ENCODE measurements around the gene MAML3.

MAML3 gene

GRCh38 chr4:139988863-139989765 is 164.9 kb downstream of the MAML3 start:
- H3K36me3 ChIP-seq (replicated peaks in 1 of 2; ENCODE audit: control insufficient read depth in 2 of 2, insufficient read depth in 2 of 2, low read length in 2 of 2), result no peaks in the 10 kb centered on the region
- no peak overlapping the region for H4K8ac ChIP-seq (ENCODE audit: low read depth, low read length)
- H3K4me3 ChIP-seq (ENCODE audit: low read length in 2 of 2), result peak overlapping the region in 1 of 2 donors; percentile 41
- no peak for DNase-seq (ENCODE audit: low spot score)
- H2BK120ac ChIP-seq (ENCODE audit: low read depth, low read length), result no peak overlapping the region
- H3K4ac ChIP-seq (ENCODE audit: low read length), result no peak overlapping the region
- no peak overlapping the region for H2AK5ac ChIP-seq (ENCODE audit: low read depth, low read length)
- H3K14ac ChIP-seq (ENCODE audit: low read length), result no peak overlapping the region
- no peak overlapping the region for H3K18ac ChIP-seq (ENCODE audit: low read length)
- H2BK12ac ChIP-seq (ENCODE audit: low read length), result no peak overlapping the region
- H3K4me1 ChIP-seq (ENCODE audit: control insufficient read depth in 2 of 2, insufficient read depth in 1 of 2, low read depth in 1 of 2, low read length in 2 of 2), result peaks cover 13 to 23% of the 10 kb centered on the region in 2 donors
- no peaks in the 10 kb centered on the region for H3K9me3 ChIP-seq (replicated peaks in 1 of 2; ENCODE audit: control insufficient read depth in 2 of 2, insufficient read depth in 1 of 2, low read depth in 1 of 2, low read length in 2 of 2)
- no peak overlapping the region for H2BK15ac ChIP-seq (ENCODE audit: low read length)
- H3K4me2 ChIP-seq (ENCODE audit: insufficient read depth, low read length, poor library complexity, severe bottlenecking), result no peak overlapping the region
- H2AFZ ChIP-seq (ENCODE audit: low read length), result no peak overlapping the region
- no peak overlapping the region for H4K91ac ChIP-seq (ENCODE audit: low read depth, low read length, poor library complexity)
- H3K9ac ChIP-seq (ENCODE audit: low read depth, low read length, poor library complexity), result no peak overlapping the region
- H2BK5ac ChIP-seq (ENCODE audit: low read length), result no peak overlapping the region
- H3K23ac ChIP-seq (ENCODE audit: low read depth, low read length, poor library complexity), result no peak overlapping the region
- peak overlapping the region; percentile 37 for H3K27ac ChIP-seq (replicated peaks; ENCODE audit: low read length)
- no peaks in the 10 kb centered on the region for H3K79me1 ChIP-seq (ENCODE audit: low read depth, low read length)
- H3K27me3 ChIP-seq (ENCODE audit: control insufficient read depth in 3 of 3, insufficient read depth in 3 of 3, low read depth in 1 of 3, low read length in 3 of 3), result no peaks in the 10 kb centered on the region
- WGBS, 2 donors (ENCODE audit: extremely low coverage in 2 of 2, insufficient read length in 2 of 2, insufficient replicate concordance in 1 of 2), result no CpG with 5 or more reads among the region's 17 CpGs

- Histone ChIP-seq H2AFZ (ENCODE audit: low read length) (no peak overlapping the region), H2AK5ac (ENCODE audit: low read depth, low read length) (no peak overlapping the region), H2BK120ac (ENCODE audit: low read depth, low read length) (no peak overlapping the region), H3K14ac (ENCODE audit: low read length) (no peak overlapping the region), H3K27ac (replicated peaks; ENCODE audit: low read length) (no peak overlapping the region), H3K36me3 (replicated peaks in 1 of 2; ENCODE audit: control insufficient read depth in 2 of 2, insufficient read depth in 2 of 2, low read length in 2 of 2) (no peaks in the 10 kb centered on the region), H2BK15ac (ENCODE audit: low read length) (no peak overlapping the region), H3K4me1 (ENCODE audit: control insufficient read depth in 2 of 2, insufficient read depth in 1 of 2, low read depth in 1 of 2, low read length in 2 of 2) (peaks cover 13 to 23% of the 10 kb centered on the region in 2 donors), H3K27me3 (ENCODE audit: control insufficient read depth in 3 of 3, insufficient read depth in 3 of 3, low read depth in 1 of 3, low read length in 3 of 3) (no peaks in the 10 kb centered on the region), H3K18ac (ENCODE audit: low read length) (no peak overlapping the region), H4K91ac (ENCODE audit: low read depth, low read length, poor library complexity) (no peak overlapping the region), H3K4me3 (ENCODE audit: low read length in 2 of 2) (no peak overlapping the region), H4K8ac (ENCODE audit: low read depth, low read length) (no peak overlapping the region), H3K9ac (ENCODE audit: low read depth, low read length, poor library complexity) (no peak overlapping the region), H3K4me2 (ENCODE audit: insufficient read depth, low read length, poor library complexity, severe bottlenecking) (no peak overlapping the region), H2BK12ac (ENCODE audit: low read length) (no peak overlapping the region), H3K4ac (ENCODE audit: low read length) (no peak overlapping the region), H2BK5ac (ENCODE audit: low read length) (no peak overlapping the region), H3K23ac (ENCODE audit: low read depth, low read length, poor library complexity) (no peak overlapping the region), H3K9me3 (replicated peaks in 1 of 2; ENCODE audit: control insufficient read depth in 2 of 2, insufficient read depth in 1 of 2, low read depth in 1 of 2, low read length in 2 of 2) (no peaks in the 10 kb centered on the region), H3K79me1 (ENCODE audit: low read depth, low read length) (no peaks in the 10 kb centered on the region)
- DNase-seq (ENCODE audit: low spot score), result no peak
- WGBS, 2 donors (ENCODE audit: extremely low coverage in 2 of 2, insufficient read length in 2 of 2, insufficient replicate concordance in 1 of 2), result no CpG with 5 or more reads among the region's 7 CpGs
Observed at GRCh38 chr4:139987502-139987850, 166.5 kb downstream of the MAML3 start.

- Histone ChIP-seq H4K8ac (ENCODE audit: low read depth, low read length) (no peak overlapping the region), H2AK5ac (ENCODE audit: low read depth, low read length) (no peak overlapping the region), H3K9me3 (replicated peaks in 1 of 2; ENCODE audit: control insufficient read depth in 2 of 2, insufficient read depth in 1 of 2, low read depth in 1 of 2, low read length in 2 of 2) (no peaks in the 10 kb centered on the region), H3K4me1 (ENCODE audit: control insufficient read depth in 2 of 2, insufficient read depth in 1 of 2, low read depth in 1 of 2, low read length in 2 of 2) (peaks cover 13 to 23% of the 10 kb centered on the region in 2 donors), H3K4me3 (ENCODE audit: low read length in 2 of 2) (no peak overlapping the region), H3K14ac (ENCODE audit: low read length) (no peak overlapping the region), H2BK5ac (ENCODE audit: low read length) (no peak overlapping the region), H3K4ac (ENCODE audit: low read length) (no peak overlapping the region), H2BK15ac (ENCODE audit: low read length) (no peak overlapping the region), H2BK12ac (ENCODE audit: low read length) (no peak overlapping the region), H3K9ac (ENCODE audit: low read depth, low read length, poor library complexity) (no peak overlapping the region), H3K23ac (ENCODE audit: low read depth, low read length, poor library complexity) (no peak overlapping the region), H4K91ac (ENCODE audit: low read depth, low read length, poor library complexity) (no peak overlapping the region), H3K18ac (ENCODE audit: low read length) (no peak overlapping the region), H2AFZ (ENCODE audit: low read length) (no peak overlapping the region), H3K79me1 (ENCODE audit: low read depth, low read length) (no peaks in the 10 kb centered on the region), H3K27ac (replicated peaks; ENCODE audit: low read length) (no peak overlapping the region), H3K4me2 (ENCODE audit: insufficient read depth, low read length, poor library complexity, severe bottlenecking) (no peak overlapping the region), H3K36me3 (replicated peaks in 1 of 2; ENCODE audit: control insufficient read depth in 2 of 2, insufficient read depth in 2 of 2, low read length in 2 of 2) (no peaks in the 10 kb centered on the region), H2BK120ac (ENCODE audit: low read depth, low read length) (no peak overlapping the region), H3K27me3 (ENCODE audit: control insufficient read depth in 3 of 3, insufficient read depth in 3 of 3, low read depth in 1 of 3, low read length in 3 of 3) (no peaks in the 10 kb centered on the region)
- DNase-seq (ENCODE audit: low spot score), result no peak
- WGBS, 2 donors (ENCODE audit: extremely low coverage in 2 of 2, insufficient read length in 2 of 2, insufficient replicate concordance in 1 of 2), result no CpG with 5 or more reads among the region's 13 CpGs
Observed at GRCh38 chr4:139986689-139987501, 167.1 kb downstream of the MAML3 start.

- H2BK5ac ChIP-seq (ENCODE audit: low read length), result no peak overlapping the region
- no peaks in the 10 kb centered on the region for H3K36me3 ChIP-seq (replicated peaks in 1 of 2; ENCODE audit: control insufficient read depth in 2 of 2, insufficient read depth in 2 of 2, low read length in 2 of 2)
- no peak overlapping the region for H3K18ac ChIP-seq (ENCODE audit: low read length)
- H4K91ac ChIP-seq (ENCODE audit: low read depth, low read length, poor library complexity), result no peak overlapping the region
- H3K9ac ChIP-seq (ENCODE audit: low read depth, low read length, poor library complexity), result no peak overlapping the region
- no peaks in the 10 kb centered on the region for H3K27me3 ChIP-seq (ENCODE audit: control insufficient read depth in 3 of 3, insufficient read depth in 3 of 3, low read depth in 1 of 3, low read length in 3 of 3)
- no peak overlapping the region for H3K27ac ChIP-seq (replicated peaks; ENCODE audit: low read length)
- no peak overlapping the region for H3K14ac ChIP-seq (ENCODE audit: low read length)
- no peak overlapping the region for H3K23ac ChIP-seq (ENCODE audit: low read depth, low read length, poor library complexity)
- no peak overlapping the region for H2AFZ ChIP-seq (ENCODE audit: low read length)
- H2BK12ac ChIP-seq (ENCODE audit: low read length), result no peak overlapping the region
- H3K79me1 ChIP-seq (ENCODE audit: low read depth, low read length), result no peaks in the 10 kb centered on the region
- H3K4me1 ChIP-seq (ENCODE audit: control insufficient read depth in 2 of 2, insufficient read depth in 1 of 2, low read depth in 1 of 2, low read length in 2 of 2), result peaks cover 13 to 23% of the 10 kb centered on the region in 2 donors
- no peak overlapping the region for H3K4ac ChIP-seq (ENCODE audit: low read length)
- no peak overlapping the region for H2AK5ac ChIP-seq (ENCODE audit: low read depth, low read length)
- no peak overlapping the region for H2BK15ac ChIP-seq (ENCODE audit: low read length)
- no peak overlapping the region for H3K4me2 ChIP-seq (ENCODE audit: insufficient read depth, low read length, poor library complexity, severe bottlenecking)
- H2BK120ac ChIP-seq (ENCODE audit: low read depth, low read length), result no peak overlapping the region
- no peak overlapping the region for H4K8ac ChIP-seq (ENCODE audit: low read depth, low read length)
- no CpG with 5 or more reads among the region's 5 CpGs for WGBS, 2 donors (ENCODE audit: extremely low coverage in 2 of 2, insufficient read length in 2 of 2, insufficient replicate concordance in 1 of 2)
- no peak for DNase-seq (ENCODE audit: low spot score)
- no peaks in the 10 kb centered on the region for H3K9me3 ChIP-seq (replicated peaks in 1 of 2; ENCODE audit: control insufficient read depth in 2 of 2, insufficient read depth in 1 of 2, low read depth in 1 of 2, low read length in 2 of 2)
- H3K4me3 ChIP-seq (ENCODE audit: low read length in 2 of 2), result no peak overlapping the region
Observed at GRCh38 chr4:139986106-139986505, 167.9 kb downstream of the MAML3 start.
